ENCODE data around the gene RETREG3. TPM values are rescaled to one million over a fixed set of nuclear protein-coding genes. Genes with fewer than 3 reads are reported as not detected.
A peak's percentile ranks its signal among the peaks of the same experiment; 100 is the strongest.

Gene RETREG3
- total RNA-seq, 1 experiment from 2014 or later: 38.5 TPM

- H2AFZ ChIP-seq (ENCODE audit: low read depth, low read length, poor library complexity, severe bottlenecking): no peak overlapping the region
- peaks cover 0 to 22% of the 10 kb centered on the region in 2 experiments; a peak in 2 of 4 replicates for H3K4me1 ChIP-seq (ENCODE audit: control insufficient read depth in 1 of 2, insufficient read depth in 2 of 2, low read length in 2 of 2)
- ChIA-PET CTCF (interaction anchor here (1.0 to 1.7 kb wide), 4 partner anchors 12 to 214 kb away, joined by 3 to 7 read pairs (median 4); no protein-coding TSS in a partner anchor), POLR2A (no interaction called here), RAD21 (ENCODE audit: low non-redundant PET in 1 of 2, low total read pairs in 2 of 2, uncharacterized antibody in 2 of 2, unreplicated experiment in 2 of 2) (no interaction called here)
- H3K4me2 ChIP-seq (ENCODE audit: low read length): peak overlapping the region; percentile 70; the same call in 1 of the 2 replicates
- no TSS peak for BruUV-seq (replicated peaks)
- no peaks in the 10 kb centered on the region for H3K9me2 ChIP-seq (ENCODE audit: insufficient read depth)
- H3K27ac ChIP-seq (ENCODE audit: low read depth, low read length): no peak overlapping the region
- DNase-seq (ENCODE audit: low read depth, low spot score) (no peak), ATAC-seq (no peak)
- H3K79me2 ChIP-seq (ENCODE audit: insufficient read depth, low read length): peaks cover 10% of the 10 kb centered on the region; the same call in 1 of the 2 replicates
- intact Hi-C loops (cut with micrococcal nuclease): no loop called here
- no peak overlapping the region for H3K4me3 ChIP-seq (replicated peaks in 1 of 2; ENCODE audit: low read depth in 1 of 2, low read length in 2 of 2)
- no peaks in the 10 kb centered on the region for H4K20me1 ChIP-seq (ENCODE audit: insufficient read depth)
- no peak overlapping the region for H3K9ac ChIP-seq (ENCODE audit: low read length)
- H3K27me3 ChIP-seq (ENCODE audit: insufficient read depth, low read length): no peaks in the 10 kb centered on the region
- TF ChIP-seq RAD21 (IDR thresholded peaks at IDR 0.05; ENCODE audit: low read depth) (no peak), ZBTB33 (IDR thresholded peaks at IDR 0.05; ENCODE audit: extremely low read depth, insufficient replicate concordance, low read length) (no peak)
- no peaks in the 10 kb centered on the region for H3K36me3 ChIP-seq (ENCODE audit: control insufficient read depth in 1 of 2, insufficient read depth in 2 of 2, low read length in 2 of 2)
- H3K9me3 ChIP-seq (ENCODE audit: control insufficient read depth in 1 of 2, insufficient read depth in 1 of 2, low read depth in 1 of 2, low read length in 2 of 2): no peaks in the 10 kb centered on the region
Observed at GRCh38 chr17:42548993-42549755, 60.0 kb downstream of the RETREG3 start.

GRCh38 chr17:42548070-42548837, 60.9 kb downstream of the RETREG3 start:
- Histone ChIP-seq H3K9ac (ENCODE audit: low read length) (peak overlapping the region; percentile 20; the same call in 1 of the 2 replicates), H3K36me3 (ENCODE audit: control insufficient read depth in 1 of 2, insufficient read depth in 2 of 2, low read length in 2 of 2) (no peaks in the 10 kb centered on the region), H4K20me1 (ENCODE audit: insufficient read depth) (no peaks in the 10 kb centered on the region), H3K4me2 (ENCODE audit: low read length) (peak overlapping the region; percentile 70), H3K9me2 (ENCODE audit: insufficient read depth) (no peaks in the 10 kb centered on the region), H3K4me1 (ENCODE audit: control insufficient read depth in 1 of 2, insufficient read depth in 2 of 2, low read length in 2 of 2) (peaks cover 0 to 14% of the 10 kb centered on the region in 2 experiments; a peak in 2 of 4 replicates), H3K27me3 (ENCODE audit: insufficient read depth, low read length) (no peaks in the 10 kb centered on the region), H2AFZ (ENCODE audit: low read depth, low read length, poor library complexity, severe bottlenecking) (no peak overlapping the region), H3K4me3 (replicated peaks in 1 of 2; ENCODE audit: low read depth in 1 of 2, low read length in 2 of 2) (peak overlapping the region; percentile 17 to 44), H3K79me2 (ENCODE audit: insufficient read depth, low read length) (peaks cover under 1% of the 10 kb centered on the region; the same call in 1 of the 2 replicates), H3K27ac (ENCODE audit: low read depth, low read length) (no peak overlapping the region), H3K9me3 (ENCODE audit: control insufficient read depth in 1 of 2, insufficient read depth in 1 of 2, low read depth in 1 of 2, low read length in 2 of 2) (no peaks in the 10 kb centered on the region)
- intact Hi-C loops (cut with micrococcal nuclease): no loop called here
- no TSS peak for BruUV-seq (replicated peaks)
- RAD21 ChIA-PET (ENCODE audit: low non-redundant PET in 1 of 2, low total read pairs in 2 of 2, uncharacterized antibody in 2 of 2, unreplicated experiment in 2 of 2): no interaction called here
- DNase-seq (ENCODE audit: low read depth, low spot score) (no peak), ATAC-seq (peak; percentile 87)
- POLR2A ChIA-PET: interaction anchor here (0.6 kb wide), 1 partner anchor 578 kb away, joined by 3 read pairs; no protein-coding TSS in a partner anchor
- CTCF ChIA-PET: interaction anchor here (0.7 to 1.7 kb wide), 8 partner anchors 11 to 215 kb away, joined by 3 to 7 read pairs (median 3); partner anchors contain the start of gene NAGLU
- TF ChIP-seq POLR2A (IDR thresholded peaks at IDR 0.05; ENCODE audit: borderline replicate concordance, extremely low read depth, insufficient read depth, insufficient read length): no peak
- no peak for TF ChIP-seq EZH2phosphoT487 (IDR thresholded peaks at IDR 0.05; ENCODE audit: borderline replicate concordance)
- TF ChIP-seq ELF1 (IDR thresholded peaks at IDR 0.05; ENCODE audit: borderline replicate concordance, low read depth): no peak
- no peak for TF ChIP-seq TCF7L2 (IDR thresholded peaks at IDR 0.05; ENCODE audit: borderline replicate concordance, extremely low read depth, insufficient read depth, insufficient read length)
- TF ChIP-seq FOSL1 (IDR thresholded peaks at IDR 0.05; ENCODE audit: low read depth): no peak
- TF ChIP-seq RAD21 (IDR thresholded peaks at IDR 0.05; ENCODE audit: low read depth): no peak; the same call in 1 of the 2 replicates
- peak; percentile 39 to 54 (median 41); a peak in 5 of 6 replicates for TF ChIP-seq CTCF (IDR thresholded peaks at IDR 0.05 in 2 of 3, conservative IDR thresholded peaks at IDR 0.05 in 1 of 3; ENCODE audit: borderline replicate concordance in 1 of 3, insufficient read depth in 1 of 3, low read depth in 2 of 3, low read length in 2 of 3)
- TF ChIP-seq POLR2AphosphoS5 (IDR thresholded peaks at IDR 0.05; ENCODE audit: low read depth, low read length): no peak
- TF ChIP-seq CBX3 (IDR thresholded peaks at IDR 0.05; ENCODE audit: low read depth): no peak
- TF ChIP-seq CEBPB (IDR thresholded peaks at IDR 0.05; ENCODE audit: low read depth): no peak
- no peak for TF ChIP-seq SRF (IDR thresholded peaks at IDR 0.05; ENCODE audit: low read depth)
- TF ChIP-seq ATF3 (IDR thresholded peaks at IDR 0.05): no peak
